Kidney (tissue), 14 donors: ENCODE results near the gene SLC45A3. TPM values are rescaled to one million over a fixed set of nuclear protein-coding genes. Genes with fewer than 3 reads are reported as not detected.
"Not testable (repeated sequence)": the region's sequence is repeated elsewhere in the genome, so short reads cannot be mapped to it uniquely, and the experiment has no call there.

Source experiments
- DNase-seq, 5 donors: peaks; one replicate each; pipeline ENCODE4 v3.0.0-alpha.2; 2013 to 2020
- FAIRE-seq: peaks from 2 replicates; lab custom pipeline; 2012; peaks lifted over from hg19 to GRCh38; lab: Jason Lieb, UNC
- H3K27ac ChIP-seq, 2 donors: one replicate each; pipeline ENCODE4 v1.7.0; 2013; ENCODE audit warnings: low read depth in 2 of 2, low read length in 2 of 2, inconsistent platforms in 1 of 2
- H3K27me3 ChIP-seq: one replicate; pipeline ENCODE4 v1.7.1; 2013; ENCODE audit warnings: low read length, inconsistent platforms; ENCODE audit not compliant: control insufficient read depth, insufficient read depth
- H3K36me3 ChIP-seq, 3 donors: one replicate each; pipeline versions ENCODE4 v1.7.0 to v1.7.1; 2013; ENCODE audit warnings: low read length in 3 of 3, control low read depth in 1 of 3, inconsistent platforms in 1 of 3; ENCODE audit not compliant: insufficient read depth in 3 of 3, control insufficient read depth in 2 of 3
- H3K4me1 ChIP-seq, 3 donors: one replicate each; pipeline versions ENCODE4 v1.7.0 to v1.7.1; 2013; ENCODE audit warnings: low read length in 3 of 3, inconsistent platforms in 1 of 3, low read depth in 1 of 3; ENCODE audit not compliant: control insufficient read depth in 2 of 3, insufficient read depth in 2 of 3
- H3K4me3 ChIP-seq, 3 donors: one replicate each; pipeline versions ENCODE4 v1.7.0 to v1.8.1; 2013; ENCODE audit warnings: low read length in 3 of 3, control low read depth in 1 of 3, inconsistent platforms in 1 of 3
- H3K9ac ChIP-seq, 3 donors: one replicate each; pipeline versions ENCODE4 v1.7.0 to v1.7.1; 2013; ENCODE audit warnings: low read length in 3 of 3, control low read depth in 1 of 3, inconsistent platforms in 1 of 3
- H3K9me3 ChIP-seq, 3 donors: one replicate each; pipeline versions ENCODE4 v1.7.0 to v1.7.1; 2013; ENCODE audit warnings: low read length in 3 of 3, control low read depth in 1 of 3, inconsistent platforms in 1 of 3; ENCODE audit not compliant: control insufficient read depth in 2 of 3, insufficient read depth in 1 of 3
- intact Hi-C: fragments of 100-400 bp; cut with DNase I; formaldehyde crosslinking; loops from one replicate; pipeline ENCODE4 v1.11.1; 2022
- polyA plus RNA-seq: library from polyadenylated mRNA; stranded (reverse); fragments of 350-450 nt; fragmentation: Illumina TruSeq; extraction: RNeasy Lipid Tissue Mini Kit (QIAGEN cat#74804); gene quantifications from one replicate; pipeline ENCODE4 v1.2.3, GENCODE V29; 2014; ENCODE audit warnings: low read depth, low replicate concordance; ENCODE audit not compliant: insufficient read depth
- total RNA-seq: library from RNA; stranded (reverse); fragmentation: NEBNext Ultra II Directional; extraction: Animal tissue kit (Norgen Biotek cat#: 25700); gene quantifications from one replicate; pipeline ENCODE4 v1.2.1, GENCODE V29; 2021
- TF ChIP-seq, protein P1 (sequence below): IDR thresholded peaks from 3 replicates; pipeline ENCODE4 v1.5.1; 2012; ENCODE audit warnings: mild to moderate bottlenecking, moderate library complexity, borderline replicate concordance; ENCODE audit not compliant: insufficient read depth; ENCODE audit errors: extremely low read depth
- donor health status: control.
- donor health status: control.
- donor health status: control.
- donor health status: control.
- donor health status: control.
- donor health status: DM: yes; HTN: yes; CAD: no.
- donor health status: Normal renal cell carcinoma (clear cell type).

Gene SLC45A3
- total and polyA plus RNA-seq, 2 donors from 2014 or later = 6.8 to 7.2 TPM

DNA sequence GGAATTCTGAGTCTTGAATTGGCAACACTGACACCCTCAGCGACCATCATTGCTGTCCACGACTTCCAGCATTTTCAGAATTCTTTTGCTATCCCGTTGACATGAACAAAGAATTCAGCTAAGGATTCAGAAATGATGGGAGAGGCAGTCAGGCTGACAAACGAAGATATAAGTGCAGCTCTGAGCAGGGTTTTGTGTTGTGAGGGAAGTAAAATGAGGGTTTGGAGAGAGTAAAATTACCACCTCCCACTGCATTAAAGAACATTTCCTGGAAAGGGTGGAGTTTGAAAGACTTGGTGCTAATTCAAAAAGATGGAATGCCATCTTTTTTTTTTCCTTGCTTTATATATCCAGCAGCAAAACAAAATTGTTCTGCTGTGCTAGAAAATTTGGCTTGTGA is 43.6 kb downstream of the SLC45A3 start:
- TF ChIP-seq, protein P1, sequence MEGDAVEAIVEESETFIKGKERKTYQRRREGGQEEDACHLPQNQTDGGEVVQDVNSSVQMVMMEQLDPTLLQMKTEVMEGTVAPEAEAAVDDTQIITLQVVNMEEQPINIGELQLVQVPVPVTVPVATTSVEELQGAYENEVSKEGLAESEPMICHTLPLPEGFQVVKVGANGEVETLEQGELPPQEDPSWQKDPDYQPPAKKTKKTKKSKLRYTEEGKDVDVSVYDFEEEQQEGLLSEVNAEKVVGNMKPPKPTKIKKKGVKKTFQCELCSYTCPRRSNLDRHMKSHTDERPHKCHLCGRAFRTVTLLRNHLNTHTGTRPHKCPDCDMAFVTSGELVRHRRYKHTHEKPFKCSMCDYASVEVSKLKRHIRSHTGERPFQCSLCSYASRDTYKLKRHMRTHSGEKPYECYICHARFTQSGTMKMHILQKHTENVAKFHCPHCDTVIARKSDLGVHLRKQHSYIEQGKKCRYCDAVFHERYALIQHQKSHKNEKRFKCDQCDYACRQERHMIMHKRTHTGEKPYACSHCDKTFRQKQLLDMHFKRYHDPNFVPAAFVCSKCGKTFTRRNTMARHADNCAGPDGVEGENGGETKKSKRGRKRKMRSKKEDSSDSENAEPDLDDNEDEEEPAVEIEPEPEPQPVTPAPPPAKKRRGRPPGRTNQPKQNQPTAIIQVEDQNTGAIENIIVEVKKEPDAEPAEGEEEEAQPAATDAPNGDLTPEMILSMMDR = no peak
- H3K4me1 ChIP-seq = peaks cover 6 to 8% (median 6%) of the 10 kb centered on the region in 3 donors
- intact Hi-C loops = no loop called here

DNA sequence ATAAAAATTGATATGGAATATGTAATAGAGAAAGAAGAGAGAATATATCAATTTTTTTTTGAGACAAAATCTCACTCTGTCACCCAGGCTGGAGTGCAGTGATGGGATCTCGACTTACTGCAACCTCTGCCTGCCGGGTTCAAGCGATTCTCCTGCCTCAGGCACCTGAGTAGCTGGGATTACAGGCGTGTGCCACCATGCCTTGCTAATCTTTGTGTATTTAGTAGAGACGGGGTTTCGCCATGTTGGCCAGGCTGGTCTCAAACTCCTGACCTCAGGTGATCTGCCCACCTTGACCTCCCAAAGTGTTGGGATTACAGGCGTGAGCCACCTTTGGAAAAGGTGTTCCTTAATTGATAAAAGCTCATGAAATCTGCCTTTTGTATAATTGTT is 44.2 kb downstream of the SLC45A3 start:
- H3K9ac ChIP-seq, intact Hi-C loops, FAIRE-seq, DNase-seq, H3K4me1 ChIP-seq, H3K4me3 ChIP-seq, H3K36me3 ChIP-seq, H3K27me3 ChIP-seq, H3K9me3 ChIP-seq, H3K27ac ChIP-seq: not testable (repeated sequence)

More for the DNA sequence above, 43.6 kb downstream of the SLC45A3 start:
- no peak for DNase-seq
- no peaks in the 10 kb centered on the region for H3K27me3 ChIP-seq
- no peaks in the 10 kb centered on the region for H3K36me3 ChIP-seq
- no peak overlapping the region for H3K27ac ChIP-seq
- no peak for FAIRE-seq
- H3K9ac ChIP-seq = no peak overlapping the region
- H3K9me3 ChIP-seq = no peaks in the 10 kb centered on the region
- no peak overlapping the region for H3K4me3 ChIP-seq

DNA sequence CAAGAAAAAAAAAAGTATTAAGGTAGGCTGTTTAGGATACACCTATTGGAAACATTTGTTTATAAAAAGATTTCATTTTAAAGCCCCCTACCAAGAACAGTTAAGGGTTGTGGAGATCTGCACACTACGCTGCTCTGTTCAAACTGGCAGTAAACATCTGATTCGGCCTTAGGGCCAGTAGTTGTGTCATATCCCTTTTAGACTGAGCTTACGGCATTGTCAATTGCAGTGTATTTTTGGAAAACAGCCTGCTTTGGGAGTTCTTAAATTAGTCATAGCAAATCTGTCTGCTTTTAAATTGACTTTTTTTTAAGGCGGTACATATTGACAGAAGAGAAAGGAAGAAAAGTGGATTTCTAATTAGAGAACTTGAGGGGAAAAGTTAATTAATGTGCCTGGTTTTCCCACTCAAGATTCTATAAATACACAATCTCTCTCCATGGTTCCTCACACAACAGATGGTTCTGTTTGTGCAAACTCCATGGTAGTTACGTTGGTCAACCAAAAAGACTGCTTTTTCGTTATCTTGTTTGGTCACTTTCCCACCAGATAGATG is 46.8 kb downstream of the SLC45A3 start:
- no peak for DNase-seq
- H3K27me3 ChIP-seq = no peaks in the 10 kb centered on the region
- TF ChIP-seq, protein P1 = no peak
- FAIRE-seq = no peak
- H3K4me1 ChIP-seq = peaks cover 6 to 11% (median 10%) of the 10 kb centered on the region in 3 donors
- H3K9me3 ChIP-seq = no peaks in the 10 kb centered on the region
- no peak overlapping the region for H3K4me3 ChIP-seq
- no peaks in the 10 kb centered on the region for H3K36me3 ChIP-seq
- intact Hi-C loops = no loop called here
- H3K27ac ChIP-seq = no peak overlapping the region
- no peak overlapping the region for H3K9ac ChIP-seq

DNA sequence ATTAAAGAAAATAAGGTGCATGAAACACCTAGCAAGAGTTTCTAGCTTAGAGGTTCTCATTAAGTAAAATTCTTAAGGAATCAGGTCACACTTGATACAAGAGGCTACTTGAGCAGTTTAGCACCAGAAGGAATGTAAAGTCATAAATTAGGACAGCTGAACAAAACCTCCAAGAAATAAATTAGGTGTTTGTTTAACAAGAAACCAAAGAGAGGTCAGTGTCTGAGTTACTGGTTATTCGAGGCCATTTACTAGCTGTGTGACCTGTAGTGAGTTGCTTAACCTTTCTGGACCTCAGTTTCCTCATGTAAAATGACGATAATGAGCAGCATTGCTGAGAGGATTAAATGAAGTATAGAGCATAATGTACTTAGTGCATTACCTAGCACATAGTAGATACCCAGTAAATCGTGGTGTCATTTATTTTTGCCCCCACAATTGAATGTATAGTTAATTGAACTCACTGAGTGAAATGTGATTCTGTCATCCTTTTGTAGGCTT is 47.6 kb downstream of the SLC45A3 start:
- no peaks in the 10 kb centered on the region for H3K27me3 ChIP-seq
- H3K36me3 ChIP-seq = no peaks in the 10 kb centered on the region
- peak overlapping the region in 2 of 3 donors; percentile 4 to 99 for H3K9ac ChIP-seq
- intact Hi-C loops = no loop called here
- DNase-seq (peak in 2 of 5 donors; percentile 71 to 74), FAIRE-seq (no peak)
- TF ChIP-seq, protein P1 = no peak
- peak overlapping the region in 1 of 2 donors; percentile 93 for H3K27ac ChIP-seq
- no peaks in the 10 kb centered on the region for H3K9me3 ChIP-seq
- H3K4me3 ChIP-seq = peak overlapping the region; percentile 49 to 87 (median 82)
- peaks cover 6 to 11% (median 10%) of the 10 kb centered on the region in 3 donors for H3K4me1 ChIP-seq
